RWPE2 (cell line): ENCODE results near the gene PEPD.

ENCODE experiments used
- ATAC-seq: fragments of 200-7000 bp; cut with Tn5 transposase; 3 replicates; pipeline ENCODE4 v1.9.1; 2021; ENCODE audit warnings: low read depth
- DNase-seq: peaks from one replicate; pipeline ENCODE4 v3.0.0-alpha.2; 2020; ENCODE audit warnings: low spot score
- H3K27ac ChIP-seq: fragments of 450-650 bp; 2 replicates; pipeline ENCODE4 v1.5.1; 2017; ENCODE audit warnings: mild to moderate bottlenecking; ENCODE audit not compliant: poor library complexity, severe bottlenecking
- H3K27me3 ChIP-seq: fragments of 250-450 bp; sonication (Bioruptor Pico); 2 replicates; pipeline ENCODE4 v1.5.1; 2021; ENCODE audit warnings: mild to moderate bottlenecking, moderate library complexity; ENCODE audit not compliant: insufficient read depth, poor library complexity, severe bottlenecking
- H3K36me3 ChIP-seq: fragments of 250-450 bp; sonication (Bioruptor Pico); 2 replicates; pipeline ENCODE4 v1.5.1; 2020; ENCODE audit warnings: low read depth, mild to moderate bottlenecking, moderate library complexity
- H3K4me1 ChIP-seq: fragments of 250-450 bp; sonication (Bioruptor Pico); 2 replicates; pipeline ENCODE4 v1.5.1; 2021; ENCODE audit warnings: mild to moderate bottlenecking, moderate library complexity; ENCODE audit not compliant: insufficient read depth, poor library complexity, severe bottlenecking
- H3K4me3 ChIP-seq: fragments of 250-450 bp; sonication (Bioruptor Pico); 2 replicates; pipeline ENCODE4 v1.5.1; 2021; ENCODE audit warnings: mild to moderate bottlenecking, moderate library complexity; ENCODE audit not compliant: severe bottlenecking
- H3K9me3 ChIP-seq: fragments of 250-450 bp; sonication (Bioruptor Pico); 2 replicates; pipeline ENCODE4 v1.5.1; 2021; ENCODE audit warnings: mild to moderate bottlenecking, moderate library complexity; ENCODE audit not compliant: severe bottlenecking
- CTCF ChIP-seq: fragments of 450-650 bp; IDR thresholded peaks from one replicate; pipeline ENCODE4 v1.5.1; 2017; ENCODE audit warnings: mild to moderate bottlenecking, moderate library complexity; ENCODE audit not compliant: poor library complexity, severe bottlenecking

The PEPD gene

GRCh38 chr19:33407140-33407551, 114.4 kb downstream of the PEPD start:
- no peaks in the 10 kb centered on the region for H3K4me1 ChIP-seq
- H3K27ac ChIP-seq = no peak overlapping the region
- ATAC-seq (no peak), DNase-seq (peak; percentile 47)
- TF ChIP-seq CTCF = peak; percentile 66
- no peaks in the 10 kb centered on the region for H3K9me3 ChIP-seq
- H3K27me3 ChIP-seq = no peaks in the 10 kb centered on the region
- H3K4me3 ChIP-seq = no peak overlapping the region
- H3K36me3 ChIP-seq = no peaks in the 10 kb centered on the region

- H3K4me1 ChIP-seq = no peaks in the 10 kb centered on the region
- H3K9me3 ChIP-seq = no peaks in the 10 kb centered on the region
- no peak overlapping the region for H3K27ac ChIP-seq
- peak; percentile 53 for DNase-seq
- TF ChIP-seq CTCF = peak; percentile 84
- H3K36me3 ChIP-seq = no peaks in the 10 kb centered on the region
- no peak overlapping the region for H3K4me3 ChIP-seq
- H3K27me3 ChIP-seq = no peaks in the 10 kb centered on the region
- ATAC-seq = peak; percentile 69; the same call in 2 of the 3 replicates
Observed at GRCh38 chr19:33406521-33407139, 115.0 kb downstream of the PEPD start.

- peak; percentile 52 for DNase-seq
- ATAC-seq = no peak
- no peaks in the 10 kb centered on the region for H3K4me1 ChIP-seq
- no peaks in the 10 kb centered on the region for H3K36me3 ChIP-seq
- TF ChIP-seq CTCF = no peak
- no peak overlapping the region for H3K27ac ChIP-seq
- no peaks in the 10 kb centered on the region for H3K9me3 ChIP-seq
- H3K27me3 ChIP-seq = no peaks in the 10 kb centered on the region
- no peak overlapping the region for H3K4me3 ChIP-seq
Observed at GRCh38 chr19:33405553-33406461, 115.8 kb downstream of the PEPD start.

GRCh38 chr19:33405254-33405552, 116.4 kb downstream of the PEPD start:
- Histone ChIP-seq H3K4me3 (no peak overlapping the region), H3K27ac (no peak overlapping the region), H3K36me3 (no peaks in the 10 kb centered on the region), H3K4me1 (no peaks in the 10 kb centered on the region), H3K9me3 (no peaks in the 10 kb centered on the region), H3K27me3 (no peaks in the 10 kb centered on the region)
- DNase-seq (no peak), ATAC-seq (no peak)
- no peak for TF ChIP-seq CTCF
